HEK293 (cell line): ENCODE measurements around the gene RHBDF2.

Experiments
- CTCF ChIA-PET: fragments of 350-600 bp; formaldehyde crosslinking; extraction: SDS; loops from one replicate; lab custom pipeline; 2021; ENCODE audit warnings: antibody characterized with exemption; lab: Yijun Ruan, JAX
- POLR2A ChIA-PET: fragments of 300-600 bp; formaldehyde crosslinking; extraction: SDS; loops from one replicate; lab custom pipeline; 2020; ENCODE audit warnings: antibody characterized with exemption, inconsistent platforms; lab: Yijun Ruan, JAX
- H3K27ac ChIP-seq: fragments of 200-500 bp; sonication (Bioruptor generic); 2 replicates; pipeline ENCODE4 v1.5.1; 2014; ENCODE audit warnings: low read depth, low read length, control low read depth, inconsistent platforms; ENCODE audit errors: extremely low read depth
- H3K36me3 ChIP-seq, 2 experiments: fragments of 200-500 bp in 1 of 2; sonication (Bioruptor generic) in 1 of 2; 1 replicate in 1 of 2; 2 replicates in 1 of 2; pipeline ENCODE4 v1.5.1; 2014 to 2017; ENCODE audit warnings: inconsistent platforms in 2 of 2, low read length in 2 of 2; ENCODE audit not compliant: control insufficient read depth in 2 of 2, insufficient read depth in 1 of 2
- H3K4me1 ChIP-seq: fragments of 200-500 bp; sonication (Bioruptor generic); 2 replicates; pipeline ENCODE4 v1.5.1; 2014; ENCODE audit warnings: mild to moderate bottlenecking, low read length, inconsistent platforms; ENCODE audit not compliant: control insufficient read depth, insufficient read depth
- H3K4me3 ChIP-seq: 2 replicates; pipeline ENCODE4 v1.5.1; 2011; ENCODE audit warnings: low read depth, mild to moderate bottlenecking, control low read depth, low read length, moderate library complexity
- H3K9me3 ChIP-seq: fragments of 200-500 bp; sonication (Bioruptor generic); 2 replicates; pipeline ENCODE4 v1.5.1; 2014; ENCODE audit warnings: low read depth, low read length, inconsistent platforms; ENCODE audit not compliant: control insufficient read depth, insufficient read depth
- KLF10 ChIP-seq: fragments of 450-650 bp; IDR thresholded peaks from 2 replicates; pipeline ENCODE4 v1.5.1; 2018; ENCODE audit warnings: missing biosample characterization, mild to moderate bottlenecking, missing genetic modification characterization
- TCF7L2 ChIP-seq: IDR thresholded peaks from 2 replicates; pipeline ENCODE4 v1.6.1; 2011; ENCODE audit warnings: low read depth, mild to moderate bottlenecking, inconsistent platforms, low read length, moderate library complexity, borderline replicate concordance
- ZBTB21 ChIP-seq: fragments of 450-650 bp; formaldehyde crosslinking; IDR thresholded peaks from 2 replicates; pipeline ENCODE4 v1.5.1; 2017; ENCODE audit warnings: missing biosample characterization, missing genetic modification characterization
- ZNF16 ChIP-seq: fragments of 450-650 bp; formaldehyde crosslinking; IDR thresholded peaks from 2 replicates; pipeline ENCODE4 v1.5.1; 2016; ENCODE audit warnings: low read depth, missing biosample characterization, missing genetic modification characterization
- ZNF2 ChIP-seq: fragments of 450-650 bp; formaldehyde crosslinking; IDR thresholded peaks from 2 replicates; pipeline ENCODE4 v1.5.1; 2016; ENCODE audit warnings: missing biosample characterization, missing genetic modification characterization
- ZNF266 ChIP-seq: fragments of 450-650 bp; formaldehyde crosslinking; IDR thresholded peaks from 2 replicates; pipeline ENCODE4 v1.5.1; 2016; ENCODE audit warnings: missing biosample characterization, missing genetic modification characterization, low read depth
- ZNF335 ChIP-seq: fragments of 450-650 bp; formaldehyde crosslinking; conservative IDR thresholded peaks from 2 replicates; pipeline ENCODE4 v1.5.1; 2016; ENCODE audit warnings: missing biosample characterization, missing genetic modification characterization
- ZNF600 ChIP-seq: fragments of 450-650 bp; formaldehyde crosslinking; IDR thresholded peaks from 2 replicates; pipeline ENCODE4 v1.5.1; 2016; ENCODE audit warnings: missing biosample characterization, missing genetic modification characterization
- ZNF76 ChIP-seq: fragments of 450-650 bp; formaldehyde crosslinking; IDR thresholded peaks from 2 replicates; pipeline ENCODE4; 2016; ENCODE audit warnings: low read depth, missing biosample characterization, missing genetic modification characterization, borderline replicate concordance
- TF ChIP-seq, protein P1 (sequence below): fragments of 450-650 bp; formaldehyde crosslinking; IDR thresholded peaks from 2 replicates; pipeline ENCODE4 v1.5.1; 2016; ENCODE audit warnings: missing biosample characterization, missing genetic modification characterization, borderline replicate concordance
- TF ChIP-seq, protein P2 (sequence below): fragments of 450-650 bp; formaldehyde crosslinking; IDR thresholded peaks from 2 replicates; pipeline ENCODE4 v1.5.1; 2016; ENCODE audit warnings: missing biosample characterization, missing genetic modification characterization
- TF ChIP-seq, protein P3 (sequence below): fragments of 450-650 bp; formaldehyde crosslinking; IDR thresholded peaks from 2 replicates; pipeline ENCODE4 v1.5.1; 2016; ENCODE audit warnings: missing biosample characterization, missing genetic modification characterization
- TF ChIP-seq, protein P4 (sequence below): fragments of 450-650 bp; formaldehyde crosslinking; IDR thresholded peaks from 2 replicates; pipeline ENCODE4 v1.5.1; 2017; ENCODE audit warnings: missing biosample characterization, missing genetic modification characterization

RHBDF2 gene

DNA sequence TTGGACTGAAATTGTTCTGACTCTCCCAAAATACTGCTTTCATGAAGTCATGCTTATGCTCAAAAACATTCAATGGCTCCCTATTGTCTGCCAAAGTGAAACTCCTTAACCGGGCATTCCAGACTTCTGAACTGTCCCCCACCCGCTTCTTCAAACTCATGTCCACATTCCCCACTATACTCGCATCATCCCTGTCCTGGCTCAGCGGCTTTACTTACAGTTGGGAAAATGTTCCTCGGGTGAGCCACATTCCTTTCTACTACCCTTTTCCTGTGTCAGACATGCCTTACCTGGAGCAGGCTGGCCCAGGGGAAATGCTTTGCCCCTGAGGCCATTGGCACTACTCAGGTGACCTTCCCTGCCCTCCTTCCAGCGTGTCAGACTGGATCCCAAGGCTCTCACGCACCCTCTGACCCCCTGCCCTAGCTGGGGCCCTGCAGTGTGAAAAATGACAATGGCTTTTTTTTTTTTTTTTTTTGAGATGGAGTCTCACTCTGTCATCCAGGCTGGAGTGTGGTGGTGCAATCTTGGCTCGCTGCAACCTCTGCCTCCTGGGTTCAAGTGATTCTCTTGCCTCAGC lies 30.9 kb upstream of the RHBDF2 start (continued):
- TF ChIP-seq, protein P1, sequence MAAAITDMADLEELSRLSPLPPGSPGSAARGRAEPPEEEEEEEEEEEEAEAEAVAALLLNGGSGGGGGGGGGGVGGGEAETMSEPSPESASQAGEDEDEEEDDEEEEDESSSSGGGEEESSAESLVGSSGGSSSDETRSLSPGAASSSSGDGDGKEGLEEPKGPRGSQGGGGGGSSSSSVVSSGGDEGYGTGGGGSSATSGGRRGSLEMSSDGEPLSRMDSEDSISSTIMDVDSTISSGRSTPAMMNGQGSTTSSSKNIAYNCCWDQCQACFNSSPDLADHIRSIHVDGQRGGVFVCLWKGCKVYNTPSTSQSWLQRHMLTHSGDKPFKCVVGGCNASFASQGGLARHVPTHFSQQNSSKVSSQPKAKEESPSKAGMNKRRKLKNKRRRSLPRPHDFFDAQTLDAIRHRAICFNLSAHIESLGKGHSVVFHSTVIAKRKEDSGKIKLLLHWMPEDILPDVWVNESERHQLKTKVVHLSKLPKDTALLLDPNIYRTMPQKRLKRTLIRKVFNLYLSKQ: no peak
- TF ChIP-seq ZNF2 (tag by site-specific recombination): no peak
- peak; percentile 45; the same call in 1 of the 2 replicates for TF ChIP-seq ZNF600 (tag by site-specific recombination)
- no peak for TF ChIP-seq TCF7L2
- peak; percentile 96 for TF ChIP-seq ZNF16 (tag by site-specific recombination)

DNA sequence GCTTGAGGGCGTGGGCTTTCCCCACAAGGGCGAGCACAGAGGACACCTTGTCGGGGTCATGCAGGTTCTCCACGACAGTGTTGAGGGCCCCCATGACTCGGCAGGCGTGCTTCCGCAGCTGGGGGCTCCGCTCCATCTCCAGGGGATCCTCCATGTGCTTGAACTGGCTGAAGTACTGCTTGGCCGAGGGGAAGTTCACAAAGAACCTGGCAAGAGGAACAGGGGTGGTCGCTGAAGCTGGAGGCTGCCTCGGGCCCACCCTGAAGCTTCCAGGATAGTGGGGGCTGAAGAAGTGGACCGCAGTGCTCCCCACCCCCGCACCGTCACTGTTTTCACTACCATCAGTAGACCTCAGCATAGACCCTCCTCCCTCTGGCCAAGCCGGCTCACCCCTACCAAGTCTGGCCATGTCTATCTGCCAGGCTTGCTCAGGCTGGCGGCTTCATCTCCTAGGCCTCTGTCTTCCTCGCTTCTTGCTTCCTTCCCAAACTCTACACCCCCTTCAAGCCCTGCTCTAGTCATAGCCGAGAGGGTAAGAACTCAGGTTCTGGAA lies 30.3 kb upstream of the RHBDF2 start:
- Histone ChIP-seq H3K27ac (no peak overlapping the region), H3K9me3 (no peaks in the 10 kb centered on the region), H3K4me1 (peaks cover 12% of the 10 kb centered on the region), H3K4me3 (no peak overlapping the region), H3K36me3 (no peaks in the 10 kb centered on the region)
- CTCF ChIA-PET: interaction anchor here (0.6 to 1.1 kb wide), 2 partner anchors 8 to 544 kb away, joined by 3 to 4 read pairs; no protein-coding TSS in a partner anchor
- POLR2A ChIA-PET: no interaction called here
- TF ChIP-seq, protein P2, sequence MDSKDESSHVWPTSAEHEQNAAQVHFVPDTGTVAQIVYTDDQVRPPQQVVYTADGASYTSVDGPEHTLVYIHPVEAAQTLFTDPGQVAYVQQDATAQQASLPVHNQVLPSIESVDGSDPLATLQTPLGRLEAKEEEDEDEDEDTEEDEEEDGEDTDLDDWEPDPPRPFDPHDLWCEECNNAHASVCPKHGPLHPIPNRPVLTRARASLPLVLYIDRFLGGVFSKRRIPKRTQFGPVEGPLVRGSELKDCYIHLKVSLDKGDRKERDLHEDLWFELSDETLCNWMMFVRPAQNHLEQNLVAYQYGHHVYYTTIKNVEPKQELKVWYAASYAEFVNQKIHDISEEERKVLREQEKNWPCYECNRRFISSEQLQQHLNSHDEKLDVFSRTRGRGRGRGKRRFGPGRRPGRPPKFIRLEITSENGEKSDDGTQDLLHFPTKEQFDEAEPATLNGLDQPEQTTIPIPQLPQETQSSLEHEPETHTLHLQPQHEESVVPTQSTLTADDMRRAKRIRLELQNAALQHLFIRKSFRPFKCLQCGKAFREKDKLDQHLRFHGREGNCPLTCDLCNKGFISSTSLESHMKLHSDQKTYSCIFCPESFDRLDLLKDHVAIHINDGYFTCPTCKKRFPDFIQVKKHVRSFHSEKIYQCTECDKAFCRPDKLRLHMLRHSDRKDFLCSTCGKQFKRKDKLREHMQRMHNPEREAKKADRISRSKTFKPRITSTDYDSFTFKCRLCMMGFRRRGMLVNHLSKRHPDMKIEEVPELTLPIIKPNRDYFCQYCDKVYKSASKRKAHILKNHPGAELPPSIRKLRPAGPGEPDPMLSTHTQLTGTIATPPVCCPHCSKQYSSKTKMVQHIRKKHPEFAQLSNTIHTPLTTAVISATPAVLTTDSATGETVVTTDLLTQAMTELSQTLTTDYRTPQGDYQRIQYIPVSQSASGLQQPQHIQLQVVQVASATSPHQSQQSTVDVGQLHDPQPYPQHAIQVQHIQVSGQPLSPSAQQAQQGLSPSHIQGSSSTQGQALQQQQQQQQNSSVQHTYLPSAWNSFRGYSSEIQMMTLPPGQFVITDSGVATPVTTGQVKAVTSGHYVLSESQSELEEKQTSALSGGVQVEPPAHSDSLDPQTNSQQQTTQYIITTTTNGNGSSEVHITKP (tag by site-specific recombination): peak; percentile 83
- no peak for TF ChIP-seq KLF10 (tag by site-specific recombination)

DNA sequence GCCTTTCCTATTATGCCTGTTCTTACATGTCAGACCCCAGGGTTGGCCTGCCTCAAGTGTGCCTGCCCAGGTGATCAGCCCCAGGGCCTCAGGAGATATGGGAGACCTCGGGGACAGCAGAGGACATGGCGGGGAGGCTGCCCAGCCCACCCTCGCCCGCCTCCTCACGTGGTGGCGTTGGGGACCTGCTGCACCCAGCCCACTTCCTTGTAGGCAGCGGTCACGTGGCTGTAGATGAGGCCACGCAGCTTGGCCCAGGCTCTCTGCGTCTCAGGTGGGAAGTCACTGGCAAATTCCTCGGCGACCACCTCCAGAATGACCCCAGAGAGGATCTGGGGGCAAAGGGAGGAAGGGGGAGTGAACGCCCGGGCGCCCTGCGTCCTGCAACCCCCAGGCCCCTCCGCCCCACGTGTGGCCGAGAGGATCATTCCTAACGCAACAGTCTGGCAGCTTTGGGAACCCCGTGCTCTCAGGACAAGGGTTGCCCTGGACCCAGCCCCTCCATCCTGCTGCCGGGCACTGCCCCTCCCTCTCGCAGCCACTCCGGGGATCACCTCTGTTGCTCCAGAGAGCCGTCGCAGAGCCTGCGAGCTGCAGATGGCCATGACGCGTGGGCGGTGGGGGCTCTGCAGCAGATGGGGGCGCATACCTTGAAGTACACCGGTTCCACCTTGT lies 29.7 kb upstream of the RHBDF2 start:
- H3K4me1 ChIP-seq: peaks cover 12% of the 10 kb centered on the region
- TF ChIP-seq ZNF76 (no peak), ZBTB21 (tag by site-specific recombination) (no peak), ZNF335 (peak; percentile 24; the same call in 1 of the 2 replicates), ZNF266 (tag by site-specific recombination) (no peak)
- TF ChIP-seq, protein P3, sequence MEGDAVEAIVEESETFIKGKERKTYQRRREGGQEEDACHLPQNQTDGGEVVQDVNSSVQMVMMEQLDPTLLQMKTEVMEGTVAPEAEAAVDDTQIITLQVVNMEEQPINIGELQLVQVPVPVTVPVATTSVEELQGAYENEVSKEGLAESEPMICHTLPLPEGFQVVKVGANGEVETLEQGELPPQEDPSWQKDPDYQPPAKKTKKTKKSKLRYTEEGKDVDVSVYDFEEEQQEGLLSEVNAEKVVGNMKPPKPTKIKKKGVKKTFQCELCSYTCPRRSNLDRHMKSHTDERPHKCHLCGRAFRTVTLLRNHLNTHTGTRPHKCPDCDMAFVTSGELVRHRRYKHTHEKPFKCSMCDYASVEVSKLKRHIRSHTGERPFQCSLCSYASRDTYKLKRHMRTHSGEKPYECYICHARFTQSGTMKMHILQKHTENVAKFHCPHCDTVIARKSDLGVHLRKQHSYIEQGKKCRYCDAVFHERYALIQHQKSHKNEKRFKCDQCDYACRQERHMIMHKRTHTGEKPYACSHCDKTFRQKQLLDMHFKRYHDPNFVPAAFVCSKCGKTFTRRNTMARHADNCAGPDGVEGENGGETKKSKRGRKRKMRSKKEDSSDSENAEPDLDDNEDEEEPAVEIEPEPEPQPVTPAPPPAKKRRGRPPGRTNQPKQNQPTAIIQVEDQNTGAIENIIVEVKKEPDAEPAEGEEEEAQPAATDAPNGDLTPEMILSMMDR (tag by site-specific recombination): no peak
- TF ChIP-seq, protein P2 (tag by site-specific recombination): no peak
- TF ChIP-seq, protein P4, sequence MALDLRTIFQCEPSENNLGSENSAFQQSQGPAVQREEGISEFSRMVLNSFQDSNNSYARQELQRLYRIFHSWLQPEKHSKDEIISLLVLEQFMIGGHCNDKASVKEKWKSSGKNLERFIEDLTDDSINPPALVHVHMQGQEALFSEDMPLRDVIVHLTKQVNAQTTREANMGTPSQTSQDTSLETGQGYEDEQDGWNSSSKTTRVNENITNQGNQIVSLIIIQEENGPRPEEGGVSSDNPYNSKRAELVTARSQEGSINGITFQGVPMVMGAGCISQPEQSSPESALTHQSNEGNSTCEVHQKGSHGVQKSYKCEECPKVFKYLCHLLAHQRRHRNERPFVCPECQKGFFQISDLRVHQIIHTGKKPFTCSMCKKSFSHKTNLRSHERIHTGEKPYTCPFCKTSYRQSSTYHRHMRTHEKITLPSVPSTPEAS: no peak
- TF ChIP-seq, all 188 proteins: peak for 1
- peak overlapping the region; percentile 71; the same call in 1 of the 2 replicates for H3K27ac ChIP-seq
- H3K36me3 ChIP-seq: no peaks in the 10 kb centered on the region
- H3K9me3 ChIP-seq: no peaks in the 10 kb centered on the region
- no peak overlapping the region for H3K4me3 ChIP-seq
- CTCF ChIA-PET: interaction anchor here (0.6 to 1.7 kb wide), 5 partner anchors 8 to 603 kb away, joined by 3 to 8 read pairs (median 4); no protein-coding TSS in a partner anchor
- POLR2A ChIA-PET: interaction anchor here (0.6 kb wide), 1 partner anchor 222 kb away, joined by 4 read pairs; no protein-coding TSS in a partner anchor
